ENCODE results near the gene MYOCD.

Gene MYOCD

GRCh38 chr17:12644623-12645022 lies 21.1 kb upstream of the MYOCD start:
- DNase-seq = no peak

- DNase-seq = no peak
These were observed 18.8 kb upstream of the MYOCD start for GRCh38 chr17:12646761-12647422.

GRCh38 chr17:12648498-12648897 lies 17.2 kb upstream of the MYOCD start:
- DNase-seq = no peak

GRCh38 chr17:12655936-12656335 lies 9.8 kb upstream of the MYOCD start:
- no peak for DNase-seq

- DNase-seq = no peak
These were observed 9.3 kb upstream of the MYOCD start for GRCh38 chr17:12656354-12656753.

GRCh38 chr17:12659500-12659899 lies 6.2 kb upstream of the MYOCD start:
- DNase-seq = no peak

- DNase-seq = no peak
These were observed 1.4 kb upstream of the MYOCD start for GRCh38 chr17:12664252-12664651.

GRCh38 chr17:12664894-12665262 lies 812 bp upstream of the MYOCD start:
- DNase-seq = no peak

GRCh38 chr17:12666718-12667117 lies 1.0 kb downstream of the MYOCD start:
- no peak for DNase-seq

GRCh38 chr17:12667299-12667958 lies 1.7 kb downstream of the MYOCD start:
- DNase-seq = no peak

GRCh38 chr17:12671906-12672305 lies 6.2 kb downstream of the MYOCD start:
- DNase-seq = no peak

- DNase-seq = no peak
These were observed 7.3 kb downstream of the MYOCD start for GRCh38 chr17:12672947-12673346.

- DNase-seq = no peak
These were observed 8.1 kb downstream of the MYOCD start for GRCh38 chr17:12673788-12674187.

- DNase-seq = no peak
These were observed 14.8 kb downstream of the MYOCD start for GRCh38 chr17:12680407-12680897.

- no peak for DNase-seq
These were observed 15.3 kb downstream of the MYOCD start for GRCh38 chr17:12680993-12681392.

- no peak for DNase-seq
These were observed 17.6 kb downstream of the MYOCD start for GRCh38 chr17:12683299-12683698.

- no peak for DNase-seq
These were observed 20.8 kb downstream of the MYOCD start for GRCh38 chr17:12686486-12686885.

GRCh38 chr17:12688382-12688781 lies 22.7 kb downstream of the MYOCD start:
- no peak for DNase-seq

- DNase-seq = no peak
These were observed 25.5 kb downstream of the MYOCD start for GRCh38 chr17:12691173-12691572.

- no peak for DNase-seq
These were observed 27.9 kb downstream of the MYOCD start for GRCh38 chr17:12693640-12694039.

- DNase-seq = no peak
These were observed 40.4 kb downstream of the MYOCD start for GRCh38 chr17:12706070-12706469.

GRCh38 chr17:12709063-12709462 lies 43.4 kb downstream of the MYOCD start:
- DNase-seq = no peak

- no peak for DNase-seq
These were observed 46.7 kb downstream of the MYOCD start for GRCh38 chr17:12712415-12712814.

- no peak for DNase-seq
These were observed 47.3 kb downstream of the MYOCD start for GRCh38 chr17:12712941-12713340.

- DNase-seq = no peak
These were observed 54.3 kb downstream of the MYOCD start for GRCh38 chr17:12719948-12720347.
